Right atrium auricular region (tissue), 2 donors: ENCODE data around the gene MAP7. TPM values are rescaled to one million over a fixed set of nuclear protein-coding genes. Genes with fewer than 3 reads are reported as not detected.

Experiments used
- DNase-seq: peaks from one replicate; pipeline ENCODE4 v3.0.0-alpha.2; 2019; ENCODE audit warnings: low spot score
- H3K27ac ChIP-seq, 2 donors: fragments of 200-600 bp; sonication (generic); 1 replicate in 1 of 2; 2 replicates in 1 of 2; pipeline ENCODE4 v1.5.1; 2016 to 2019
- H3K27me3 ChIP-seq, 2 donors: fragments of 200-600 bp; sonication (generic); one replicate each; pipeline versions ENCODE4 v1.5.1 to v1.6.0; 2017 to 2019
- H3K36me3 ChIP-seq: fragments of 200-600 bp; sonication (generic); one replicate; pipeline ENCODE4 v1.5.1; 2016
- H3K4me1 ChIP-seq, 2 donors: fragments of 200-600 bp; sonication (generic); one replicate each; pipeline versions ENCODE4 v1.5.1 to v1.6.0; 2017 to 2019
- H3K4me3 ChIP-seq, 2 donors: fragments of 200-600 bp; sonication (generic); 1 replicate in 1 of 2; 2 replicates in 1 of 2; pipeline ENCODE4 v1.5.1; 2017 to 2019; ENCODE audit warnings: mild to moderate bottlenecking in 1 of 2, moderate library complexity in 1 of 2
- H3K9me3 ChIP-seq, 2 donors: fragments of 200-600 bp; sonication (generic); one replicate each; pipeline ENCODE4 v1.5.1; 2019
- total RNA-seq, 2 donors: library from RNA; depleted of rRNA; stranded (reverse); fragments of >200 nt; gene quantifications; one replicate each; pipeline ENCODE4 v1.1.0, GENCODE V29; 2016
- TF ChIP-seq, protein P1 (sequence below), 2 donors: fragments of 200-600 bp; sonication (generic); IDR thresholded peaks; one replicate each; pipeline ENCODE4 v1.5.1; 2019; ENCODE audit warnings: antibody characterized with exemption in 2 of 2

MAP7 gene
- total RNA-seq, 2 donors from 2014 or later: 1.0 to 1.3 TPM

DNA sequence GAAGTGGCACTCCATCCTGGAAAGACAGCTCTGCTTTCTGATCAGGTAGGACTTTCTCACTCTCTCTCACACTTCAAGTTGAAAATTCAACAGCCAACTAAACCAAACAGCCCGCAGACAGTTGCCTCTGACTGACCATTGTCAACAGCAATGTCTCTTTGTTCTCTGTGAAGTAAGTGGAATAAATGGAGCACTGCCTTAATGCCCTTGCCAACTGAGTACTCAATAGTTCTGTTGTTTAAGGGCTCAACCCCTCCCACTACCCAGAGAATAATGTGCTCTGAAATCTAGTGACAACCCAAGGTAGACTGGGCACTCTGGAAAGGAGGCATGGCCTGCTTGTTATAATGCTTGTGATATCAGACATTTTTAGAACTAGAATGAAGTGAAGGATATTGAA, 243.8 kb downstream of the MAP7 start:
- Histone ChIP-seq H3K36me3 (no peaks in the 10 kb centered on the region), H3K27ac (no peak overlapping the region), H3K4me3 (no peak overlapping the region), H3K4me1 (no peaks in the 10 kb centered on the region), H3K9me3 (no peaks in the 10 kb centered on the region), H3K27me3 (no peaks in the 10 kb centered on the region)
- TF ChIP-seq, protein P1, sequence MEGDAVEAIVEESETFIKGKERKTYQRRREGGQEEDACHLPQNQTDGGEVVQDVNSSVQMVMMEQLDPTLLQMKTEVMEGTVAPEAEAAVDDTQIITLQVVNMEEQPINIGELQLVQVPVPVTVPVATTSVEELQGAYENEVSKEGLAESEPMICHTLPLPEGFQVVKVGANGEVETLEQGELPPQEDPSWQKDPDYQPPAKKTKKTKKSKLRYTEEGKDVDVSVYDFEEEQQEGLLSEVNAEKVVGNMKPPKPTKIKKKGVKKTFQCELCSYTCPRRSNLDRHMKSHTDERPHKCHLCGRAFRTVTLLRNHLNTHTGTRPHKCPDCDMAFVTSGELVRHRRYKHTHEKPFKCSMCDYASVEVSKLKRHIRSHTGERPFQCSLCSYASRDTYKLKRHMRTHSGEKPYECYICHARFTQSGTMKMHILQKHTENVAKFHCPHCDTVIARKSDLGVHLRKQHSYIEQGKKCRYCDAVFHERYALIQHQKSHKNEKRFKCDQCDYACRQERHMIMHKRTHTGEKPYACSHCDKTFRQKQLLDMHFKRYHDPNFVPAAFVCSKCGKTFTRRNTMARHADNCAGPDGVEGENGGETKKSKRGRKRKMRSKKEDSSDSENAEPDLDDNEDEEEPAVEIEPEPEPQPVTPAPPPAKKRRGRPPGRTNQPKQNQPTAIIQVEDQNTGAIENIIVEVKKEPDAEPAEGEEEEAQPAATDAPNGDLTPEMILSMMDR (IDR thresholded peaks at IDR 0.05): no peak
- DNase-seq: no peak

DNA sequence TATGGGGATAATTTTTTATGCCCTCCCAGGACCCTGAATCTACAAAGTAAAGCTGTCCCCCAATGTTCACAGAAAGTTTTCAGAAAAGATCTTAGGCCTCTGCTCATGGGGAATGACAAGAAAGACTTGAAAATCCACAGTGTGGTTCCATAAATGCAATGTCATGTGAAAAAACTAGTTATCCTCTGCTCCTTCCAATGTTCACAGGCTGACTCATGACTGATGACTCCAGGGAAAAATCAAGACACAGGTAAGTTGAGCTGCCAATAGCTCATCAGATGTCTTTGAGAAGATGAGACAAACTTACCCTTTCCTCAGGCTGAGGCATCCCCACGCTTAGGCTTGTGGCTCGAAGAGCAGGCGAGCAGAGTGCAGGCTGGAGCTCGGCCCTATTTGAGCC, 245.8 kb downstream of the MAP7 start:
- no peak overlapping the region for H3K27ac ChIP-seq
- H3K4me1 ChIP-seq: no peaks in the 10 kb centered on the region
- DNase-seq: no peak
- H3K9me3 ChIP-seq: no peaks in the 10 kb centered on the region
- TF ChIP-seq, protein P1 (IDR thresholded peaks at IDR 0.05): no peak
- H3K36me3 ChIP-seq: no peaks in the 10 kb centered on the region
- H3K4me3 ChIP-seq: no peak overlapping the region
- no peaks in the 10 kb centered on the region for H3K27me3 ChIP-seq

DNA sequence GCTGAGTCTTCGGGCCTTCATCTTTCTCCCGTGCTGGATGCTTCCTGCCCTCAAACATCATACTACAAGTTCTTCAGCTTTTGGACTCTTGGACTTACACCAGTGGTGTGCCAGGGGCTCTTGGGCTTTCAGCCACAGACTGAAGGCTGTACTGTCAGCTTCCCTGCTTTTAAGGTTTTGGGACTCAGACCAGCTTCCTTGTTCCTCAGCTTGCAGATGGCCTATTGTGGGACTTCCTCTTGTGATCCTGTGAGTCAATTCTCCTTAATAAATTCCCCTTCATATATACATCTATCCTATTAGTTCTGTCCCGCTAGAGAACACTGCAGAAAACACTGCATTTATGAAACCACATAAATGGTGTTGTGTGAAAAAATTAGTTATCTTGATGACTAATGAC, 246.7 kb downstream of the MAP7 start:
- Histone ChIP-seq H3K4me3 (no peak overlapping the region), H3K36me3 (no peaks in the 10 kb centered on the region), H3K27me3 (no peaks in the 10 kb centered on the region), H3K4me1 (no peaks in the 10 kb centered on the region), H3K27ac (no peak overlapping the region), H3K9me3 (no peaks in the 10 kb centered on the region)
- TF ChIP-seq, protein P1 (IDR thresholded peaks at IDR 0.05): no peak
- DNase-seq: no peak

DNA sequence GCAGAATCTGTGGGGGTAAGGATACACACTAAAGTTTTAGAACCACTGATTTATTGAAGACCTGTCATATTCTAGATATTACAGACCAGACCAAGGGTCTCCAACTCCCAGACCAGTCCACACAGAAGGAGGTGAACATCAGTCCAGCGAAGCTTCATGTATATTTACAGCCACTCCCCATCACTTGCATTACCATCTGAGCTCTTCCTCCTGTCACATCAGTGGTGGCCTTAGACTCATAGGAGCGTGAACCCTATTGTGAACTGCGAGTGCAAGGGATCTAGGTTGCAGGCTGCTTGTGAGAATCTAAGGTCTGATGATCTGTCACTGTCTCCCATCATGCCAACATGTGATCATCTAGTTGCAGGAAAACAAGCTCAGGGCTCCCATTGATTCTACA, 255.6 kb downstream of the MAP7 start:
- H3K9me3 ChIP-seq: no peaks in the 10 kb centered on the region
- TF ChIP-seq, protein P1 (IDR thresholded peaks at IDR 0.05): no peak
- no peak overlapping the region for H3K27ac ChIP-seq
- no peak overlapping the region for H3K4me3 ChIP-seq
- DNase-seq: no peak
- peaks cover 0 to 10% of the 10 kb centered on the region in 2 donors for H3K4me1 ChIP-seq
- H3K27me3 ChIP-seq: no peaks in the 10 kb centered on the region
- H3K36me3 ChIP-seq: no peaks in the 10 kb centered on the region

Other genes starting within 250 kb of the MAP7 start
- 10 to 100 TPM in 1 of 2 donors, 1 to 10 TPM in 1; 6.7 to 11.9 TPM for gene MAP3K5, start 242.1 kb upstream of the MAP7 start, total RNA-seq